HCT116 (cell line): ENCODE results near the gene NSF.

Source experiments
- CTCF ChIP-seq, 3 experiments: fragments of 200-600 bp in 1 of 3; sonication (generic) in 1 of 3; IDR thresholded peaks in 2 of 3; conservative IDR thresholded peaks in 1 of 3; 2 replicates each; pipeline ENCODE4 v1.5.1; 2012 to 2017; ENCODE audit warnings: low read depth in 2 of 3, low read length in 2 of 3, antibody characterized with exemption in 1 of 3, borderline replicate concordance in 1 of 3, control low read depth in 1 of 3, mild to moderate bottlenecking in 1 of 3, mixed read lengths in 1 of 3, mixed run types in 1 of 3, moderate library complexity in 1 of 3; ENCODE audit not compliant: insufficient read depth in 1 of 3
- EGR1 ChIP-seq: IDR thresholded peaks from 2 replicates; pipeline ENCODE4 v1.6.1; 2012; ENCODE audit warnings: low read depth
- EZH2 ChIP-seq: fragments of 200-600 bp; sonication (generic); IDR thresholded peaks from 2 replicates; pipeline ENCODE4 v1.6.1; 2017; ENCODE audit warnings: antibody characterized with exemption, mixed run types
- EZH2phosphoT487 ChIP-seq: fragments of 200-600 bp; IDR thresholded peaks from 2 replicates; pipeline ENCODE4 v1.6.1; 2018; ENCODE audit warnings: antibody characterized with exemption, borderline replicate concordance
- POLR2A ChIP-seq: IDR thresholded peaks from 2 replicates; pipeline ENCODE4 v1.7.0; 2011; ENCODE audit warnings: borderline replicate concordance; ENCODE audit not compliant: insufficient read depth, insufficient read length; ENCODE audit errors: extremely low read depth
- POLR2AphosphoS5 ChIP-seq: IDR thresholded peaks from 2 replicates; pipeline ENCODE4 v1.6.1; 2011; ENCODE audit warnings: mild to moderate bottlenecking, low read depth, low read length, moderate library complexity
- RAD21 ChIP-seq: IDR thresholded peaks from 2 replicates; pipeline ENCODE4 v1.6.1; 2012; ENCODE audit warnings: low read depth, mild to moderate bottlenecking
- REST ChIP-seq: IDR thresholded peaks from 2 replicates; pipeline ENCODE4 v1.6.1; 2012; ENCODE audit warnings: low read depth

- TF ChIP-seq CTCF (IDR thresholded peaks at IDR 0.05 in 2 of 3, conservative IDR thresholded peaks at IDR 0.05 in 1 of 3; ENCODE audit: borderline replicate concordance in 1 of 3, insufficient read depth in 1 of 3, low read depth in 2 of 3, low read length in 2 of 3) = no peak
- no peak for TF ChIP-seq EZH2phosphoT487
- TF ChIP-seq EZH2 = no peak
- no peak for TF ChIP-seq RAD21
- TF ChIP-seq POLR2AphosphoS5 = no peak
- no peak for TF ChIP-seq POLR2A
- TF ChIP-seq REST = no peak
- TF ChIP-seq EGR1 = no peak
Measured at GRCh38 chr17:46751425-46751824, 161.0 kb downstream of the NSF start.
